GM11168 (cell line): ENCODE measurements around the gene TMEM62.
"Not testable (repeated sequence)": the region's sequence is repeated elsewhere in the genome, so short reads cannot be mapped to it uniquely, and the experiment has no call there.

Experiments used
- in situ Hi-C: fragments of 300-500 bp; cut with MboI; formaldehyde crosslinking; loops from one replicate; pipeline ENCODE4 v1.12.0; 2022; ENCODE audit warnings: low sequenced_read_pairs; ENCODE audit not compliant: unreplicated experiment

TMEM62 gene

GRCh38 chr15:43118829-43119228 is 14.6 kb upstream of the TMEM62 start:
- in situ Hi-C loops: no loop called here

GRCh38 chr15:43121863-43122262 is 11.5 kb upstream of the TMEM62 start:
- in situ Hi-C loops: no loop called here

- in situ Hi-C loops: no loop called here
Observed at GRCh38 chr15:43125100-43125661, 8.2 kb upstream of the TMEM62 start.

GRCh38 chr15:43126356-43126755 is 7.0 kb upstream of the TMEM62 start:
- in situ Hi-C loops: no loop called here

- in situ Hi-C loops: no loop called here
Observed at GRCh38 chr15:43127752-43128151, 5.6 kb upstream of the TMEM62 start.

- in situ Hi-C loops: not testable (repeated sequence)
Observed at GRCh38 chr15:43128174-43128979, 5.0 kb upstream of the TMEM62 start.

GRCh38 chr15:43128980-43129335 is 4.4 kb upstream of the TMEM62 start:
- in situ Hi-C loops: no loop called here

- in situ Hi-C loops: no loop called here
Observed at GRCh38 chr15:43132830-43133429, 456 bp upstream of the TMEM62 start.

- in situ Hi-C loops: no loop called here
Observed at GRCh38 chr15:43134157-43134635, 810 bp downstream of the TMEM62 start.

GRCh38 chr15:43135351-43135750 is 2.0 kb downstream of the TMEM62 start:
- in situ Hi-C loops: no loop called here

- in situ Hi-C loops: no loop called here
Observed at GRCh38 chr15:43143203-43143941, 10.0 kb downstream of the TMEM62 start.

GRCh38 chr15:43144512-43144911 is 11.1 kb downstream of the TMEM62 start:
- in situ Hi-C loops: no loop called here

- in situ Hi-C loops: no loop called here
Observed at GRCh38 chr15:43146184-43146583, 12.8 kb downstream of the TMEM62 start.

GRCh38 chr15:43150191-43150929 is 17.0 kb downstream of the TMEM62 start:
- in situ Hi-C loops: no loop called here

GRCh38 chr15:43151688-43152087 is 18.3 kb downstream of the TMEM62 start:
- in situ Hi-C loops: no loop called here

GRCh38 chr15:43153269-43153668 is 19.9 kb downstream of the TMEM62 start:
- in situ Hi-C loops: no loop called here

GRCh38 chr15:43165801-43166325 is 32.5 kb downstream of the TMEM62 start:
- in situ Hi-C loops: no loop called here

GRCh38 chr15:43167261-43167660 is 33.9 kb downstream of the TMEM62 start:
- in situ Hi-C loops: not testable (repeated sequence)

GRCh38 chr15:43168192-43169107 is 35.1 kb downstream of the TMEM62 start:
- in situ Hi-C loops: no loop called here
